Adrenal gland (tissue), 5 donors: ENCODE results near the gene TNIK.

ENCODE experiments used
- POLR2A ChIP-seq, 2 donors: fragments of 450-650 bp; IDR thresholded peaks; one replicate each; pipeline ENCODE4 v1.6.1; 2017; ENCODE audit warnings: antibody characterized with exemption in 2 of 2, mild to moderate bottlenecking in 2 of 2, moderate library complexity in 1 of 2
- TF ChIP-seq, protein P1 (sequence below), 6 experiments: fragments of 450-650 bp in 4 of 6; fragments of 200-600 bp in 2 of 6; sonication (generic) in 1 of 6; IDR thresholded peaks; 1 replicate in 5 of 6; 2 replicates in 1 of 6; pipeline versions ENCODE4 v1.5.1 to v1.8.0; 2016 to 2021; ENCODE audit warnings: antibody characterized with exemption in 6 of 6, mild to moderate bottlenecking in 2 of 6, moderate library complexity in 1 of 6
- donor health status: DM: no; HTN: no; CAD: no.

GRCh38 chr3:171187706-171188290 lies 272.4 kb downstream of the TNIK start:
- TF ChIP-seq, protein P1, sequence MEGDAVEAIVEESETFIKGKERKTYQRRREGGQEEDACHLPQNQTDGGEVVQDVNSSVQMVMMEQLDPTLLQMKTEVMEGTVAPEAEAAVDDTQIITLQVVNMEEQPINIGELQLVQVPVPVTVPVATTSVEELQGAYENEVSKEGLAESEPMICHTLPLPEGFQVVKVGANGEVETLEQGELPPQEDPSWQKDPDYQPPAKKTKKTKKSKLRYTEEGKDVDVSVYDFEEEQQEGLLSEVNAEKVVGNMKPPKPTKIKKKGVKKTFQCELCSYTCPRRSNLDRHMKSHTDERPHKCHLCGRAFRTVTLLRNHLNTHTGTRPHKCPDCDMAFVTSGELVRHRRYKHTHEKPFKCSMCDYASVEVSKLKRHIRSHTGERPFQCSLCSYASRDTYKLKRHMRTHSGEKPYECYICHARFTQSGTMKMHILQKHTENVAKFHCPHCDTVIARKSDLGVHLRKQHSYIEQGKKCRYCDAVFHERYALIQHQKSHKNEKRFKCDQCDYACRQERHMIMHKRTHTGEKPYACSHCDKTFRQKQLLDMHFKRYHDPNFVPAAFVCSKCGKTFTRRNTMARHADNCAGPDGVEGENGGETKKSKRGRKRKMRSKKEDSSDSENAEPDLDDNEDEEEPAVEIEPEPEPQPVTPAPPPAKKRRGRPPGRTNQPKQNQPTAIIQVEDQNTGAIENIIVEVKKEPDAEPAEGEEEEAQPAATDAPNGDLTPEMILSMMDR (IDR thresholded peaks at IDR 0.05), result peak; percentile 29 to 66 (median 64)
- no peak for TF ChIP-seq POLR2A (IDR thresholded peaks at IDR 0.05)
